Epithelial cell of esophagus (primary cell): Measurements from ENCODE around the gene FNDC3B.

Experiments used
- DNase-seq: peaks from one replicate; pipeline ENCODE4 v3.0.0; 2010; ENCODE audit warnings: low read depth
- H3K4me3 ChIP-seq: 2 replicates; pipeline ENCODE4 v1.5.1; 2011; ENCODE audit warnings: mild to moderate bottlenecking, low read length, control low read depth
- TF ChIP-seq, protein P1 (sequence below): IDR thresholded peaks from 2 replicates; pipeline ENCODE4 v1.5.1; 2011; ENCODE audit warnings: low read depth, mild to moderate bottlenecking, low read length, control low read depth, inconsistent platforms; ENCODE audit not compliant: insufficient read depth; ENCODE audit errors: missing control alignments

The FNDC3B gene

DNA sequence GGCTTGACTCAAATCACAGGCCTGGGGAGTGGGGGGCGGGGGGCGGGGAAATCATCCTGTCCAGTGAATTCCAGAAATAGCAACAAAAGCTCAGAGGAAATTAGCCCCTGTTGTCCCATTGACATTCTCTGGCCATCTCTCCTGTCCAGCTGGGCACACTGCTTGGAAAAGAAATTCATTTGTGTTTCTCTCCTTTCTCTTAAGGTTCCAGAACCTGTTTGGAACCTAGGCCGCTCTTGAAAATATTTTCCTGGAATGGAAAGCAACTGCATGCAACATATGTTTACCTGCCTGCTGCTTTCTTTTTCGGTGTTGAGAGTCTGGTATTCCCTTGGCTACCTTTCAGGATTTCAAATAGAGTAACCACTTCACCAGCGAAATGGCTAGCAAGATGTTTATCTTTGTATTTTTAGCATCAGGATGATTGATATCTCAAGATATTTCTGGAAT is 239.8 kb downstream of the FNDC3B start:
- TF ChIP-seq, protein P1, sequence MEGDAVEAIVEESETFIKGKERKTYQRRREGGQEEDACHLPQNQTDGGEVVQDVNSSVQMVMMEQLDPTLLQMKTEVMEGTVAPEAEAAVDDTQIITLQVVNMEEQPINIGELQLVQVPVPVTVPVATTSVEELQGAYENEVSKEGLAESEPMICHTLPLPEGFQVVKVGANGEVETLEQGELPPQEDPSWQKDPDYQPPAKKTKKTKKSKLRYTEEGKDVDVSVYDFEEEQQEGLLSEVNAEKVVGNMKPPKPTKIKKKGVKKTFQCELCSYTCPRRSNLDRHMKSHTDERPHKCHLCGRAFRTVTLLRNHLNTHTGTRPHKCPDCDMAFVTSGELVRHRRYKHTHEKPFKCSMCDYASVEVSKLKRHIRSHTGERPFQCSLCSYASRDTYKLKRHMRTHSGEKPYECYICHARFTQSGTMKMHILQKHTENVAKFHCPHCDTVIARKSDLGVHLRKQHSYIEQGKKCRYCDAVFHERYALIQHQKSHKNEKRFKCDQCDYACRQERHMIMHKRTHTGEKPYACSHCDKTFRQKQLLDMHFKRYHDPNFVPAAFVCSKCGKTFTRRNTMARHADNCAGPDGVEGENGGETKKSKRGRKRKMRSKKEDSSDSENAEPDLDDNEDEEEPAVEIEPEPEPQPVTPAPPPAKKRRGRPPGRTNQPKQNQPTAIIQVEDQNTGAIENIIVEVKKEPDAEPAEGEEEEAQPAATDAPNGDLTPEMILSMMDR = no peak
- no peak overlapping the region for H3K4me3 ChIP-seq
- DNase-seq = no peak

DNA sequence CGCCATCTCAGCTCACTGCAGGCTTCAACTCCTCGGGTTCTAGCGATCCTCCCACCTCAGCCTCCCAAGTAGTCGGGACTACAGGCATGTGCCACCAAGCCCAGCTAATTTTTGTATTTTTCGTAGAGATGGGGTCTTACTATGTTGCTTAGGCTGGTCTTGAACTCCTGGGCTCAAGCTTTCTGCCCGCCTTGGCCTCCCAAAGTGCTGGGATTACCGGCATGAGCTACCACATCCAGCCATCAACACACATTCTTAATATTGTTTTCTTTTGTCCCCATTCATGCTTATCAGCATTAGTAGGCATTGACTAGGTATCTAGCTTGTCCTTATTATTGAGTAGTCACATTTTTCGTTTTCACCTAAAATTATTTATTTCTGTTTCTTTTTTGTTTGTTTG is 240.6 kb downstream of the FNDC3B start:
- no peak overlapping the region for H3K4me3 ChIP-seq
- DNase-seq = no peak
- TF ChIP-seq, protein P1 = no peak

DNA sequence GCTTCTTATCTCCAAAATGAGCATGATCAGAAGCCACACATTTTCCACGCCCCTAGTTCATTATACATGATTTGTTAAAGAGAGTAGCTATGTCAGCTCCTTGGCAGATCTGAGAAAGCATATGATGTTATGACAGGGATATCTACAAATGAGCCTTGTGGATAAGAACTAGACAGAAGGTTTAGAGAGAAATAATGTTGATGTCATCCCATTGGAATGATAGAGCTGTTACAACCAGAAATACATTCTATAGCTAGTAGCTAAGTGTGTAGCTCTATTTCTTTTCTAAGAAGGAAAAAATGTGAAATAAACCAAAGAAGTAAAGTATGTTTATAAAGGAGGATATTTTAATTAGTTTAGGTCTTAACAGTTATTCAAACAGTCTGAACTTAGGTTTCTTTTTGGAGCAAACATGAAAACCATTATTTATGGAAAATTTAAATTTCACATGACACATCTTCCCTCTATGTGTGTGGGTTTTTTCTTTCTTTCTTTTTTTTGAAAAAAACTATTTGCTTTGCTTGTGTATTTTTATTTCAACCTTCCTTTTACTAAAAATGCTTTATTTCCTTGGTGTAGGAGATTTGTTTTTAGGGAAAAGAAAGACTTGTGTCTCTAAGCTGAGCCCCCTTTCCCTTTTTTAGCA is 241.2 kb downstream of the FNDC3B start:
- peak; percentile 79 for DNase-seq
- H3K4me3 ChIP-seq = no peak overlapping the region
- TF ChIP-seq, protein P1 = no peak

DNA sequence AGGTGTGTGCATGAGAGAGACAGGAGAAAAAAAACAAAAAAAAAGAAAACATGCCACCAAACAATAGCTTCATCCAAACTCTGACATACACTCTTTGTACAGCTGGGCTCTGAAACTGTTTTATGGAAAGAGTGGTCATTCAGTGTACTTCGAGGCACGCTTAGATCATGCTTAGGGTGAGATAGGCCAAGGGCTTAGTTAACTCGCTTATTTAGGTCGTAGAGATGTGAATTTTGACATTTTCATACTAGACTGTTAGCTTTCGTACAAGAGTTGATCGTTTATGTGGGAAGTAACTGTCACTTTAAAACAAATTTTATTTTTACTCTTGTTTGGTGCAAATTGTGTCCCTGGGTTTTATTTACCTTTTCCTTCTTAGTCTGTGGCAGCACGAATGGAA is 242.5 kb downstream of the FNDC3B start:
- TF ChIP-seq, protein P1 = no peak
- DNase-seq = no peak
- H3K4me3 ChIP-seq = no peak overlapping the region

DNA sequence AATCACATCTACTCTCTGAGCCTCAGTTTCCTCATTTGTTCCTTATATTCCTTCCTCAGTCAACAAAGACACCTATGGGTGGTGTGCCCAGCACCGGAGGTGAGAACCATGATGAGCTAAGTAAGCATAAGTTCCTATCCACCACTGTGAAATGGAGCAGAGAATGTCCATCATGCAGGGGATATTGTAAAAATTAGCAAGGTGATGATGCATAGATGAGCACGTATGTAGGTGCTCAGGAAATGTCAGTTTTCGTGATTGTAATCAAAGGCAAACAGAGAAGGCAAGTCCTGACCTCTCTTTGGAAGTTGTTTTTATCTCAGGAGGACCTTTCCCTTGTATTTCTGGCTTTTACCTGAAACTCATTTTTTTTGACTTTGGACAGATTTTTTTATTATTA is 243.5 kb downstream of the FNDC3B start:
- TF ChIP-seq, protein P1 = no peak
- no peak overlapping the region for H3K4me3 ChIP-seq
- DNase-seq = peak; percentile 57

DNA sequence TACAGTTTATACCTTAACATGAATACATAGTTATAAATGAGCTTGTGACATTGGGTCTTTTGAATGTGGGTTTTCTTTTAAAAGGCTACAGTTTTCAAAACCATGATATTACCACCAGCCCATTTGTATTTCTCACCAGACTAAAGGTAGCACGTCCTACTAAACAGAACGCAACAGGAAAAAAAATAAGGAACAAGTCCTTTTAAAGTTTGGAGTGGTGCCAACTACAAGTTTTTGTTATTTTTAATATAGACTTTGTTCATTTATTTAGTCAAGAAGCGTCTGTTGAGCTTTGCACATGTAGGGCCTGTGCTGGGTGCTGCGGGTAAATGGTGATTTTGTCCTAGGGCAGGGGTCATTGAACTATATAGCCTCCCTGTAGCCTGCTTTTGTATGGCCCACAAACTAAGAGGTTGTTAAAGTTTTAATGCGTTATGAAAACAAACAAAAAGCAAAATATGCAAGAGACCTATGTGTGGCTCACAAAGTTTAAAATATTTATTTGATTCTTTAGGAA is 244.5 kb downstream of the FNDC3B start:
- no peak overlapping the region for H3K4me3 ChIP-seq
- DNase-seq = no peak
- TF ChIP-seq, protein P1 = no peak

DNA sequence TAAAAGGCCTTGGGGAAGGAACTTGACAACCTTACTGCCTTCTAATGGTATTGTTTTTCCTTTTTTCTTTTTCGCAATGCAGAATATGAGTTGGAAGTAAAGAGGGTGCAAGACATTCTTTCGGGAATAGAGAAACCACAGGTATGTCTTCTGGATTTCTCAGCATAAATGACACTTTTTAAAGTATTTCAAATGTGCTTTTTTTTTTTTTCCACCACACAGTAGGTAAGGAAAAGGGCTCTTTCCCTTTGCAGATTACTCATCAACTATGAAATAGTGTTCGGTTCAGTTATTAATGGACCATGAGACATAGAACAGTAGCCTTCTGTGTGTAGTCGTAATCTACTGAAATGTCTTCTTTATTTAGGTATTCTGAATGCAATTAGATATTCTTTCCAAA is 246.5 kb downstream of the FNDC3B start:
- TF ChIP-seq, protein P1 = no peak
- peak; percentile 13 for DNase-seq
- no peak overlapping the region for H3K4me3 ChIP-seq
